Thyroid gland (tissue), 4 donors: ENCODE results near the gene SHISA7.
"Not testable (repeated sequence)": the region's sequence is repeated elsewhere in the genome, so short reads cannot be mapped to it uniquely, and the experiment has no call there.

Experiments used
- CTCF ChIP-seq, 6 experiments: fragments of 200-600 bp in 3 of 6; fragments of 450-650 bp in 3 of 6; sonication (generic) in 3 of 6; IDR thresholded peaks; one replicate each; pipeline ENCODE4 v1.5.1; 2016 to 2019; ENCODE audit warnings: antibody characterized with exemption in 6 of 6, mild to moderate bottlenecking in 2 of 6, inconsistent platforms in 1 of 6, moderate library complexity in 1 of 6
- POLR2A ChIP-seq, 2 donors: fragments of 450-650 bp; IDR thresholded peaks; one replicate each; pipeline ENCODE4 v1.6.1; 2017; ENCODE audit warnings: antibody characterized with exemption in 2 of 2, mild to moderate bottlenecking in 2 of 2, moderate library complexity in 1 of 2

GRCh38 chr19:55448175-55448490 is 5.0 kb upstream of the SHISA7 start:
- not testable (repeated sequence) for TF ChIP-seq CTCF, POLR2A (IDR thresholded peaks at IDR 0.05)
